GM11168 (cell line): Measurements from ENCODE around the gene SLC26A6.

Experiments used
- in situ Hi-C: fragments of 300-500 bp; cut with MboI; formaldehyde crosslinking; loops from one replicate; pipeline ENCODE4 v1.12.0; 2022; ENCODE audit warnings: low sequenced_read_pairs; ENCODE audit not compliant: unreplicated experiment

SLC26A6 gene

DNA sequence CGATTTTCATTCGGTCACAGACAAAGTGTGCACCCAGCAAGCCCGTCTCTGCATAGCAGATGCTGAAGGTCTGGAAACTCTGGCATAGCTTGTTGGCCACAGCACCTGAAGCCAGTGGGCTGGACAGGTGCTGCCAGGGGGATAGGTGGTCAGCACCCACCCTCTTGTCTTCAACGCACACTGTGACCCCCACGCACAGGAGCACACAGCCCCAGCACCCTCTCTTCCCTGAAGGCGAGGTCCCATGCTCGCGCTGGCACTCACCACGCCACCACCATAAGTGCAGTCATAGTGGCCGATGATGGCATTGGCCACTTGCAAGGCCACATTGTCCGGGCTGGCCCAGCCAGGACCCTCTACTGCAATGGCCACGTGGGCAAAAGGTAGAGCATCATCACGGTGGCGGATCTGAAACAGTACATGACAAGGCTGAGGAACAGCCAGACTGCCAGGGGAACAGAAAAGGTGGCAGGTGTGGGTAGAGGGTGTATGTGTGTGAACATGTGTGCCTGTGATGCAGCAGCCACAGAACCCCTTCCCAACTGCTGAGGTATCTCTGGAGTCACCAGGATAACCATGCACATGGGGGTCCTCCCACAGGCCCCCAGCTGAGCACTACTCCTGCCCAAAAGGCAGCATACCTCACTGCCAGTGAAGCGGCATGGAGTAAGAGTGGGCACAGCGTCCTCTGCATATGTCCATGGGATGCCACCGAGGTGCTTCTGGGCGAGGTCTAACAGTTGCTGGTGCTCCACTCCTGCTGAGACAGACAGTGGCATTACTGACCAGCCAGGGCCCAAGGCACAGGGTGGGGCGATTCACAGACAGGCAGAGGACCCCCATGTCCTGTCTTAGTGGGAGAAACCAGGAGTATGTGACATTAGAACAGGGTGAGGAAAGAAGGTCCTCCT, 34.3 kb downstream of the SLC26A6 start:
- in situ Hi-C loops, result no loop called here

DNA sequence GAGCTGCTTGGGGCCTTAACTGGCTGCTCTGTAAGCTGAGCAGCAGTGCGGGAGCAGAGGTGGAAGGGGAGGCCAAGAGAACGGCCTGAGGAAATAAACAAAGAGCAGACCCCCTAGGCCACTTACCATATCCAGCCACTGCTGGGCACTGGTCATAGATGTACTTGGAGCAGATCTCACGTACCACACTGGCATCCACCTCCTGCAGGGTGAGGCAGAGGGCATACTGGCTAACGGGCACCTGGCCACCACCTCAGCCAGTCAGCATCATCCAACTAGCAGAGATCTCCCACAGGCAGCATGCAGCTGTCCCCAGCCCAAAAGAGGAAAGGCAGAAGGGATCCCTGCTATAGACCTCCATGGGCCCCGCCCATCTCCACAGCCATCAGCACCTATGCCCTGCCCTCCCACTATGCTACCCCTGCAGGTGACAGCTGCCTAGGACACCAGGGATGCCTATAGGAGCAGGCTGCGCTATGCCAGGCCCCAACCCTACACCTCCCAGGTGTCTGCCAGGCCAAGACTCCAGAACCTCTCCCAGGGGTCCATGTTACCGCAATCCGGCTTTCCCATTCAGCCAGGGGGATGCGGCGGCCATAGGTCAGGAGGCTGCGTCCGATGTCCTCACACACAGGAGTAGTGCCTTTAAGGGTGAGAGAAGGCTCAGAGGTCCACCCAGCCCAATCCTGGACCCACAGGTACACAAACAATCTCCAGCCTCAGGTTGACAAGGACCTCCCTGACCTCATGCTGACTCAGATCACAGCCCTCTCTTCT, 35.6 kb downstream of the SLC26A6 start:
- in situ Hi-C loops, result no loop called here

DNA sequence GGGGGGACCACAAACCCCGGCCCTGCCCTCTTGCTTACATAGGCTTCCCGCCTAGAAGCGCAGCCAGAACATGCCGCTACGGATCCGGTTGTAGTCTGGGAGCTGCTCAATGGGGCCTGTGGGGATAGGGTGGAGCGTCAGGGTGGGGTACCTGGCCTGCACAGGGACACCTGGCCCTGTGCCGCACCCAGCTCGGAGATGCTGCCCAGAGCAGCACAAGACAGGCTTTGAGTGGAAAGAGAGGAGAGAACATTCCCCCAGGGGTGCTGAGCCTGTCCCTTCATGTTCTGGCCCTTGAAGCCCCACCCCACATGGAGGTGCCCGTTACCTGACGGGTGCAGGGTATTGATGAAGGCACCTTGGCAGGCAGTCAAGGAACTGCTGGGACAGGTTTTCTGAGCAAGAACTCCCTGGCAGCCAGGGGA, 36.2 kb downstream of the SLC26A6 start:
- in situ Hi-C loops, result no loop called here

GRCh38 chr3:48598323-48599076, 36.8 kb downstream of the SLC26A6 start:
- in situ Hi-C loops, result no loop called here

GRCh38 chr3:48597408-48597800, 37.9 kb downstream of the SLC26A6 start:
- in situ Hi-C loops, result no loop called here

DNA sequence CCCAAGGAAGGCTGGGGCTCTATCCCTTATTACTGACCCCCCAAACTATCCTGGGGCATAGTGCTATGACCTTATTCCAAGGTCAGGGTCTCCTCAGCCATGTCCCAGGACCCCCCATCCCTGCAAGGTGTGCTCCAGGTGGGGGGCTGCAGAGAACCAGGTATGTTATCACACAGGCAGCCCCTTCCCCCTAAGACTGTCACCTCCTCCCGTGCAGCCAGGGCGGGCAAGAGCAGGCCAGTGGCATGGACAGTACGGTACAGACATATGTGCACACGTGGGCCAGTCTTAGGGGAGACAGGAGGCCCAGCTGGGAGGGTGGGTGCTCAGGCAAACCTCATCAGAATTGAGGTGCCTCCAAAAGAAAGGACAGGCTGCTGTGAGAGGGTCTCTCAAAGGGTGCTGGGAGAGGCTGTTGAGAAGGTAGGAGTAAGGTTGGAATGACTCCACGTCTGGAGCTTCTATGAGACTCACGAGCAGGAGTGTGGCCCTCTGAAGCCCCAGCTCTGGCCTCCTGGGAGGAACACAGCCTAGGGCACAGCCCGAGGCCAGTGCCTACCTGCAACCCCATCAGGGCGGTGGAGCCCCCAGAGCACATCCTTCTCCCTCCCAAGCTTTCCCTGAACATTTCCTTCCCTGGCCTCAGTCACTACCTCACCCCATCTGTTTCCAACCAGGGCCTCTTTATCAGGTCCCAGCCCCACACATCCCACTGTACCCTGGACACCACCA, 38.4 kb downstream of the SLC26A6 start:
- in situ Hi-C loops, result no loop called here

GRCh38 chr3:48596157-48596556, 39.1 kb downstream of the SLC26A6 start:
- in situ Hi-C loops, result no loop called here

GRCh38 chr3:48595526-48596121, 39.6 kb downstream of the SLC26A6 start:
- in situ Hi-C loops, result no loop called here

DNA sequence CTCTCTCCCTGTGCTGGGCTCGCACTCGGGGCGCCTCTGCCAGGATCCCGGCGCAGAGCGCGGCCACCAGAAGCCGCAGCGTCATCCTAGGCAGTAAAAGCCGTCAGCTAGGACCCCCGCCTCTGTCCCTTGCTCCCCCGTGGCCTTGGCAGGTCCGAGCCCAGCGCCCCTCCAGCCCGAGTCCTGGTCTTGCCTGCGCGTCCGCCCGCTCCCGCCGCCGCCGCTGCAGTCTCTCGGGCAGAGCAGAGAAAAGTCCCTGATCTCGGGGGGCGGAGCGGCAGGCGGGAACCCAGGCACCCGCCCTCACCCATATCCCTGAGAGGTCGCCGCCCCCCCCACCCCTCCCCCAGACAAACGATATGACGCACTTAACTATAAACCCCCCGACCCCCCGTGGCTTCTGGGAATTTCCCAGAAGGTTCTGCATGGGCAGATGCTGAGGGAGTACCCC, 40.2 kb downstream of the SLC26A6 start, which contains the start of gene COL7A1:
Gene COL7A1, minus strand, starts transcription at position 255 of the 451 bp plus-strand sequence. Its CDS starts 170 bp downstream, at position 85.
- in situ Hi-C loops, result no loop called here

- in situ Hi-C loops, result no loop called here
Observed at GRCh38 chr3:48594417-48595049, 40.7 kb downstream of the SLC26A6 start.

DNA sequence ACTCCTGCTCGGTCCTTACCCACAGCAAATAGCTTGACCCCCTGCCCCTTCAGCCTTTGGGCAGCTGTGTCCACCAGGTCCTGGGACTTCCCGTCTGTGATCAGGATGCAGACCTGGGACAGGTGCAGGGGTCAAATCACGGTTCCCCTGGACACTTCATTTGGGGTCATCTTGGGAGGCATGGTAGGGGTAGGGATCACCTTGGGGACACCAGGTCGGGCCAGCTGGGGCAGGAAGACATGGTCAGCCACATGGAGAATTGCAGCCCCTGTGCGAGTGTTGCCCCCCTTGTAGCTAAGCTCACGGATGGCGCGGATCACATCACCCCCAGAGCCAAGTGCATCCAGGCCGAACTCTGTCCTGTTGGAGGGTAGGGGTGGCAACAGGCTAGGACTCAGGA, 41.9 kb downstream of the SLC26A6 start:
- in situ Hi-C loops, result no loop called here

DNA sequence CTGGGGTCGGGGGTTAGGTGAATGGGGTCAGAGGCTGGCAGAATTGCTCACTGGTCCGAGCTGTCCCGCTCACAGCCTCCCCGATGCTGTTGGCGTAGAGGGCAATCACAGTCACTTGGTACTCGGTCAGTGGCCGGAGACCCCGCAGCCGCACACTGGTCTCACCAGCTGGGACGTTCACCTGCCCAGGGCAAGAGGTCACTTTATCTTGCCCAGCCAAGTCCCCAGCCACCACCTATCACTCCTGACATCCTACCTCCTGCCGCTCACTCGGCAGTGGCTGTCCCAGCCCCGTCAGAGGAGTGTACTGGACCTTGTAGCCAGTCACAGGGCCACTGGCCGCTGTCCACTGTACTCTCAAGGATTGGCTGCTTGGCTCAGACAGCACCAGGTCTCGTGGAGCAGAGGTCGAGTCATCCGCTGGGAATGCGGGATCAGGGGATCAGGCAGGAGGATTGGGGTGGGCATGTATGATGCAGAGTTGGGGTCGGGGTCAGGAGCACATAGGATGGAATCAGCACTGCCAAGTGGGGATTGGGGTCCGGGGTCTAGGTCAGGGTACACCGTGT, 42.7 kb downstream of the SLC26A6 start:
- in situ Hi-C loops, result no loop called here

DNA sequence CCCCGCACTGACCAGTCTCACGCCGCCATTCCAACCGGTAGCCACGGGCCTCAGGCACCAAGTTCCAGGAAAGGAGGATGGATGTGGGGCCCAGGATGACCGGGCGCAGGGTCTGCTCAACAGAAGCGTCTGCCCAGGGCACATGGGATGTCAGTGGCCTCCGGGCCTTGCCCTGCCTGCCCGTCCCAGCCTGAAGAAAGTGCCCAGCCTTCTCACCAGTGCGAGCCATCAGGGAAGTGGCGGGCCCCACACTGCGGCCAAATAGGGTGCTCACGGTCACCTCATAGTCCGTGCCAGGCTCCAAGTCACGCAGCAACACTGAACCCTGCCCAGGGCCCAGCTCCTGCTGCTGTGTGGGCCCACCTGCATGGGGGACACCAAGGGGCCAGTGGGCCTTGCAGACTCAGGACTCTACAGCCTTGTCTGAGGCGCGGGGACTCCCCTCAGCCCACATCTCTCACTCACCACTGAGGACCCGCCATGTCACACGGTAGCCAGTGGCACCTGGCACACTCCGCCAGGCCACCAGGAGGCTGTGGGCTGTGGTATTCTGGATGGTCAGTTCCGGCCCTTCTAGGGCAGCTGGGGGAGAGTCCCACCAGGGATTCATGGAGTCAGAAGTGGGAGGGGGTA, 43.3 kb downstream of the SLC26A6 start:
- in situ Hi-C loops, result no loop called here

DNA sequence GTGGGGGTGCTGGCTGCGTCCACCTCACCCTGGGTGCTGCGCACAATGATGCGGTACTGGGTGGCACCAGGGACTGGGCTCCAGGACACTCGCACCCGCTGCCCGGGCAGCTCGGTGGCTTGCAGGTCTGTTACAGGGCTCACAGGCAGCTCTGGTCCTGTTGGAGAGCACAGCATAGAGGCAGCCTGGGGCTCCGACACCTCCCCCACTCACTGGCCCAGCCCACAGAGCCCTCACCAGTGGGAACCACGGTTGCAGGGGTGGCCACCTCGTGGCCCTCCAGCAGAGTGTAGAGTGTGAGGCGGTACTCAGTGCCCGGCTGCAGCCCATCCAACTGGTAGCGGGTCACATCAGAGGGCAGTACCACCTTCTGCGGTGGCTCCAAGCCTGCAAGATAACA, 43.8 kb downstream of the SLC26A6 start:
- in situ Hi-C loops, result no loop called here

DNA sequence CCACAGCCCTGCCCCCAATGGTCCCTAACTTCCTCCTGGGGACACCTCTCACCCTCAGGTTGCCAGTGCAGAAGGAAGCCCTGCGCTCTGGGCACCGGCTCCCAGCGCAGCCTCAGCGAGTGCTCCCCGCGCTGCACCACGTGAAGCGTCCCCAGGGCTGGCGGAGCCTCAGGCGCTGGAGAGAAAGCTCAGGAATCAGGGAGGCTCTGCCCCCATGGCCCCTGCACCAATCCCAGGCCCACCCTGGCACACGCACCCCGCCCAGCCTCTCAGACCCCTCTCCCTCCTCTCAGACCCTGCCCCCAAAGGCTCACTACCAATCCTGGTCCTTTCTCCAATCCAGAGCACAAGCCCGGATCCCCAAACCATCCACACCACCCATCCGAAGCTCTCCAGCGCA, 47.0 kb downstream of the SLC26A6 start:
- in situ Hi-C loops, result no loop called here

DNA sequence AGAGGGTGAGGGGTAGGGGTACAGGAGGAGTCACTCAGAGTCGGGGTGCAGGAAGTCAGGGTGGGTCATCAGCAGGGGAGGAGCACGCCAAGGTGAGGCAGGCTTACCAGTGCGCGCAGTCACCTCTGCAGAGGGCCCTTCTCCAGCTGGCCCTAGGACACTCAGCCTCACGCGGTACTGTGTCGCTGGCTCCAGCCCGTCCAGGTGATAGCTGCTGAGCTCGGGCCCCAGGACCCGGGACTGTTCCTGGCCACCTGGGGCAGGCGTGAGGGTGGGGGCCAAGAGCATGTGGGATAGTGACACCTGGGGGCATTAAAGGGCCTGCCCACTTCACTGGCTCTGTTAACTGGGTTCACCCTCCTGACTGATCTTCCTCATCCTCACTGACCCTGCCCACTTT, 47.6 kb downstream of the SLC26A6 start:
- in situ Hi-C loops, result no loop called here

DNA sequence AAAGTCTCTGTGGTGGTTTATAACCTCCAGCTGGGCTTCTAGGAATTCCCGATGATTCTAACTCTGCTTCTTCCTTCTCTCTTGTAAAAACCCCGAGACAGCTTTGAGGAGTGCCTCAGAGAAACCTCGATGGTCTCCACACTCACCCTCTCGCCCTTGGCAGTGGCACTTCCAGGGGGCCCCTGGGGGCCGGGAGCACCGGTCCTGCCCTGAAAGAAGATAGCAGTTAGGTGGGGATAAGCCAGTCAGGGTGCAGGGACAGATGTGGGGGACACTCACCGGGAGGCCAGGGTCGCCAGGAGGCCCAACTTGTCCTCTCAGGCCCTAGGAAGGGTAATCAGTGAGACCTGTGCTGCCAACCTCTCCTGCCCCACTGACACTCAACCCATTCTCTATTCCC, 49.9 kb downstream of the SLC26A6 start:
- in situ Hi-C loops, result no loop called here

- in situ Hi-C loops, result no loop called here
Observed at GRCh38 chr3:48584836-48585235, 50.4 kb downstream of the SLC26A6 start.
